Measurements from ENCODE around the gene DEGS1. TPM values are rescaled to one million over a fixed set of nuclear protein-coding genes. Genes with fewer than 3 reads are reported as not detected.

Gene DEGS1
- total RNA-seq, 1 experiment from 2014 or later, result 71.3 TPM

- Histone ChIP-seq H3K9ac (ENCODE audit: low read length) (no peak overlapping the region), H3K36me3 (ENCODE audit: low read depth, low read length) (peaks cover 16% of the 10 kb centered on the region), H3K4me3 (ENCODE audit: low read length) (no peak overlapping the region), H3K4me2 (ENCODE audit: low read length) (no peak overlapping the region), H2AFZ (ENCODE audit: low read length) (no peak overlapping the region), H3K4me1 (ENCODE audit: insufficient read depth, low read length) (peaks cover 10% of the 10 kb centered on the region), H3K9me3 (ENCODE audit: low read length) (no peaks in the 10 kb centered on the region), H4K20me1 (ENCODE audit: low read length) (no peaks in the 10 kb centered on the region), H3F3A (ENCODE audit: low read length, unreplicated experiment) (no peaks in the 10 kb centered on the region), H3K79me2 (ENCODE audit: low read length) (no peaks in the 10 kb centered on the region), H3K9me2 (replicated peaks; ENCODE audit: low read length) (no peaks in the 10 kb centered on the region), H3K27me3 (ENCODE audit: low read length) (no peaks in the 10 kb centered on the region), H3K27ac (ENCODE audit: low read length) (no peak overlapping the region)
- intact Hi-C loops (cut with micrococcal nuclease), result no loop called here
- no TSS peak for BruUV-seq (replicated peaks)
- ChIA-PET POLR2A (ENCODE audit: unreplicated experiment) (interaction anchor here (0.5 kb wide), 1 partner anchor 41 kb away, joined by 3 read pairs; the partner anchor contains the start of gene DEGS1), CTCF (no interaction called here)
- peak; percentile 60 for DNase-seq
- TF ChIP-seq CTCF (conservative IDR thresholded peaks at IDR 0.05; ENCODE audit: low read depth, low read length) (no peak), EZH2phosphoT487 (IDR thresholded peaks at IDR 0.05; ENCODE audit: borderline replicate concordance, low read length) (no peak), EZH2 (IDR thresholded peaks at IDR 0.05; ENCODE audit: low read length, unreplicated experiment) (no peak)
- peak; percentile 84 for ATAC-seq
Measured at GRCh38 chr1:224223819-224224714, 41.0 kb downstream of the DEGS1 start.

- ChIA-PET POLR2A (ENCODE audit: unreplicated experiment) (no interaction called here), CTCF (no interaction called here)
- H3K4me2 ChIP-seq (ENCODE audit: low read length), result no peak overlapping the region
- BruUV-seq (replicated peaks), result no TSS peak
- no peak overlapping the region for H3K4me3 ChIP-seq (ENCODE audit: low read length)
- H3K79me2 ChIP-seq (ENCODE audit: low read length), result no peaks in the 10 kb centered on the region
- H3K27me3 ChIP-seq (ENCODE audit: low read length), result no peaks in the 10 kb centered on the region
- TF ChIP-seq CTCF (conservative IDR thresholded peaks at IDR 0.05; ENCODE audit: low read depth, low read length), result no peak
- no peak for TF ChIP-seq EZH2 (IDR thresholded peaks at IDR 0.05; ENCODE audit: low read length, unreplicated experiment)
- no peak for TF ChIP-seq EZH2phosphoT487 (IDR thresholded peaks at IDR 0.05; ENCODE audit: borderline replicate concordance, low read length)
- H3K4me1 ChIP-seq (ENCODE audit: insufficient read depth, low read length), result peaks cover 10% of the 10 kb centered on the region
- H2AFZ ChIP-seq (ENCODE audit: low read length), result no peak overlapping the region
- ATAC-seq, result no peak
- peaks cover 27% of the 10 kb centered on the region for H3K36me3 ChIP-seq (ENCODE audit: low read depth, low read length)
- no peaks in the 10 kb centered on the region for H3K9me2 ChIP-seq (replicated peaks; ENCODE audit: low read length)
- no peaks in the 10 kb centered on the region for H3F3A ChIP-seq (ENCODE audit: low read length, unreplicated experiment)
- intact Hi-C loops (cut with micrococcal nuclease), result no loop called here
- DNase-seq, result no peak
- H3K27ac ChIP-seq (ENCODE audit: low read length), result no peak overlapping the region
- H3K9me3 ChIP-seq (ENCODE audit: low read length), result no peaks in the 10 kb centered on the region
- H4K20me1 ChIP-seq (ENCODE audit: low read length), result no peaks in the 10 kb centered on the region
- no peak overlapping the region for H3K9ac ChIP-seq (ENCODE audit: low read length)
Measured at GRCh38 chr1:224226849-224227502, 43.9 kb downstream of the DEGS1 start.

All from PC-3 (cell line).